Neuronal stem cell (in vitro differentiated cells): ENCODE data around the gene DENND5B.

ENCODE experiments used
- DNase-seq: peaks from one replicate; pipeline ENCODE4 v3.0.0-alpha.2; 2013; ENCODE audit warnings: low spot score
- H2AFZ ChIP-seq: one replicate; pipeline ENCODE4 v1.6.1; 2013; ENCODE audit warnings: mild to moderate bottlenecking, low read length, inconsistent platforms
- H2AK5ac ChIP-seq: 2 replicates; pipeline ENCODE4 v1.6.1; 2013; ENCODE audit warnings: low read depth, mild to moderate bottlenecking, inconsistent platforms, low read length, moderate library complexity, mixed read lengths
- H2BK120ac ChIP-seq: 2 replicates; pipeline ENCODE4 v1.6.1; 2013; ENCODE audit warnings: low read depth, mild to moderate bottlenecking, inconsistent platforms, low read length, moderate library complexity, mixed read lengths
- H2BK12ac ChIP-seq: one replicate; pipeline ENCODE4 v1.6.1; 2013; ENCODE audit warnings: low read length, inconsistent platforms
- H2BK15ac ChIP-seq: 2 replicates; pipeline ENCODE4 v1.6.1; 2013; ENCODE audit warnings: mild to moderate bottlenecking, low read length, inconsistent platforms, mixed read lengths
- H2BK5ac ChIP-seq: one replicate; pipeline ENCODE4 v1.6.1; 2013; ENCODE audit warnings: inconsistent platforms, mild to moderate bottlenecking, low read length, moderate library complexity
- H3K14ac ChIP-seq: one replicate; pipeline ENCODE4 v1.6.1; 2013; ENCODE audit warnings: low read length, inconsistent platforms
- H3K18ac ChIP-seq: 2 replicates; pipeline ENCODE4 v1.6.1; 2013; ENCODE audit warnings: low read length, inconsistent platforms
- H3K23ac ChIP-seq: 2 replicates; pipeline ENCODE4 v1.6.1; 2013; ENCODE audit warnings: low read depth, mild to moderate bottlenecking, mixed read lengths, low read length, inconsistent platforms; ENCODE audit not compliant: poor library complexity
- H3K27ac ChIP-seq: replicated peaks from 3 replicates; pipeline ENCODE4 v1.5.1; 2013; ENCODE audit warnings: low read length, inconsistent platforms
- H3K27me3 ChIP-seq, 3 experiments: 2 replicates each; pipeline ENCODE4 v1.6.1; 2013; ENCODE audit warnings: low read length in 3 of 3, mild to moderate bottlenecking in 2 of 3, inconsistent platforms in 1 of 3, low read depth in 1 of 3, mixed read lengths in 1 of 3, moderate library complexity in 1 of 3; ENCODE audit not compliant: control insufficient read depth in 3 of 3, insufficient read depth in 3 of 3
- H3K36me3 ChIP-seq, 2 donors: replicated peaks in 1 of 2; 2 replicates each; pipeline ENCODE4 v1.6.1; 2013; ENCODE audit warnings: low read length in 2 of 2; ENCODE audit not compliant: control insufficient read depth in 2 of 2, insufficient read depth in 2 of 2
- H3K4ac ChIP-seq: 2 replicates; pipeline ENCODE4 v1.6.1; 2013; ENCODE audit warnings: inconsistent platforms, mild to moderate bottlenecking, low read length, moderate library complexity
- H3K4me1 ChIP-seq, 2 donors: 1 replicate in 1 of 2; 2 replicates in 1 of 2; pipeline ENCODE4 v1.6.1; 2013; ENCODE audit warnings: low read length in 2 of 2, low read depth in 1 of 2; ENCODE audit not compliant: control insufficient read depth in 2 of 2, insufficient read depth in 1 of 2
- H3K4me2 ChIP-seq: one replicate; pipeline ENCODE4 v1.6.1; 2013; ENCODE audit warnings: mild to moderate bottlenecking, low read length, inconsistent platforms; ENCODE audit not compliant: insufficient read depth, poor library complexity, severe bottlenecking
- H3K4me3 ChIP-seq, 2 donors: 2 replicates each; pipeline ENCODE4 v1.5.1; 2013; ENCODE audit warnings: low read length in 2 of 2, mild to moderate bottlenecking in 2 of 2, inconsistent platforms in 1 of 2, moderate library complexity in 1 of 2
- H3K79me1 ChIP-seq: one replicate; pipeline ENCODE4 v1.6.1; 2013; ENCODE audit warnings: low read depth, mild to moderate bottlenecking, inconsistent platforms, low read length, moderate library complexity
- H3K9ac ChIP-seq: one replicate; pipeline ENCODE4 v1.6.1; 2013; ENCODE audit warnings: mild to moderate bottlenecking, low read depth, low read length, inconsistent platforms; ENCODE audit not compliant: poor library complexity
- H3K9me3 ChIP-seq, 2 donors: replicated peaks in 1 of 2; 2 replicates each; pipeline versions ENCODE3 to v1.6.1; 2013; ENCODE audit warnings: low read length in 2 of 2, mild to moderate bottlenecking in 2 of 2, inconsistent platforms in 1 of 2, low read depth in 1 of 2, mixed read lengths in 1 of 2, moderate library complexity in 1 of 2; ENCODE audit not compliant: control insufficient read depth in 2 of 2, insufficient read depth in 1 of 2
- H4K8ac ChIP-seq: one replicate; pipeline ENCODE4 v1.6.1; 2013; ENCODE audit warnings: low read depth, mild to moderate bottlenecking, inconsistent platforms, low read length, moderate library complexity
- H4K91ac ChIP-seq: one replicate; pipeline ENCODE4 v1.6.1; 2013; ENCODE audit warnings: low read length, low read depth, mild to moderate bottlenecking, inconsistent platforms; ENCODE audit not compliant: poor library complexity
- WGBS, 2 donors: extraction: QIAGEN DNeasy Blood & Tissue Kit; methylation state at CpG; one replicate each; pipeline ENCODE4 v1.1.7; 2013; ENCODE audit warnings: missing lambda C conversion rate in 2 of 2, mixed read lengths in 1 of 2; ENCODE audit not compliant: insufficient read length in 2 of 2, insufficient replicate concordance in 1 of 2; ENCODE audit errors: extremely low coverage in 2 of 2; 5-methylcytosine and 5-hydroxymethylcytosine counted together

The DENND5B gene

GRCh38 chr12:31371256-31371620, 219.7 kb downstream of the DENND5B start:
- H2AK5ac ChIP-seq: no peak overlapping the region
- peak overlapping the region; percentile 83 for H2AFZ ChIP-seq
- no peak overlapping the region for H4K91ac ChIP-seq
- DNase-seq: peak; percentile 32
- H2BK12ac ChIP-seq: no peak overlapping the region
- no peak overlapping the region for H3K18ac ChIP-seq
- H3K4ac ChIP-seq: no peak overlapping the region
- peak overlapping the region; percentile 92 for H3K27ac ChIP-seq
- H2BK15ac ChIP-seq: no peak overlapping the region
- H3K23ac ChIP-seq: no peak overlapping the region
- H3K4me1 ChIP-seq: peaks cover 18 to 30% of the 10 kb centered on the region in 2 donors
- H2BK5ac ChIP-seq: no peak overlapping the region
- no peaks in the 10 kb centered on the region for H3K9me3 ChIP-seq
- no peaks in the 10 kb centered on the region for H3K27me3 ChIP-seq
- H3K4me2 ChIP-seq: peak overlapping the region; percentile 42
- H2BK120ac ChIP-seq: no peak overlapping the region
- WGBS, 2 donors: no CpG with 5 or more reads among the region's 2 CpGs
- no peak overlapping the region for H4K8ac ChIP-seq
- no peaks in the 10 kb centered on the region for H3K36me3 ChIP-seq
- H3K14ac ChIP-seq: no peak overlapping the region
- no peaks in the 10 kb centered on the region for H3K79me1 ChIP-seq
- H3K9ac ChIP-seq: no peak overlapping the region
- peak overlapping the region in 1 of 2 donors; percentile 43 for H3K4me3 ChIP-seq

GRCh38 chr12:31370531-31371255, 220.2 kb downstream of the DENND5B start:
- peak overlapping the region in 1 of 2 donors; percentile 43 for H3K4me3 ChIP-seq
- no peak overlapping the region for H3K14ac ChIP-seq
- H3K79me1 ChIP-seq: no peaks in the 10 kb centered on the region
- H3K9me3 ChIP-seq: no peaks in the 10 kb centered on the region
- no peak overlapping the region for H3K23ac ChIP-seq
- H2BK15ac ChIP-seq: no peak overlapping the region
- no peaks in the 10 kb centered on the region for H3K36me3 ChIP-seq
- peak overlapping the region; percentile 95 for H2BK120ac ChIP-seq
- H4K8ac ChIP-seq: no peak overlapping the region
- peak overlapping the region; percentile 79 for H2BK5ac ChIP-seq
- H3K27me3 ChIP-seq: no peaks in the 10 kb centered on the region
- H3K18ac ChIP-seq: peak overlapping the region; percentile 96
- H4K91ac ChIP-seq: peak overlapping the region; percentile 97
- peak overlapping the region; percentile 92 for H3K27ac ChIP-seq
- peak overlapping the region; percentile 27 for H3K4ac ChIP-seq
- peak overlapping the region; percentile 8 for H2AK5ac ChIP-seq
- DNase-seq: peak; percentile 82
- no CpG with 5 or more reads among the region's 10 CpGs for WGBS, 2 donors
- peaks cover 18 to 30% of the 10 kb centered on the region in 2 donors for H3K4me1 ChIP-seq
- no peak overlapping the region for H2BK12ac ChIP-seq
- H3K9ac ChIP-seq: peak overlapping the region; percentile 47
- peak overlapping the region; percentile 83 for H2AFZ ChIP-seq
- H3K4me2 ChIP-seq: peak overlapping the region; percentile 47

GRCh38 chr12:31369712-31370521, 221.0 kb downstream of the DENND5B start:
- H3K23ac ChIP-seq: no peak overlapping the region
- peak overlapping the region; percentile 97 for H4K91ac ChIP-seq
- H2AFZ ChIP-seq: peak overlapping the region; percentile 83
- H3K27me3 ChIP-seq: no peaks in the 10 kb centered on the region
- peak; percentile 32 for DNase-seq
- no peak overlapping the region for H2BK15ac ChIP-seq
- no peak overlapping the region for H4K8ac ChIP-seq
- peak overlapping the region; percentile 8 for H2AK5ac ChIP-seq
- H3K18ac ChIP-seq: peak overlapping the region; percentile 96
- H3K4ac ChIP-seq: peak overlapping the region; percentile 27
- no peaks in the 10 kb centered on the region for H3K79me1 ChIP-seq
- no peaks in the 10 kb centered on the region for H3K9me3 ChIP-seq
- H2BK5ac ChIP-seq: peak overlapping the region; percentile 79
- no peak overlapping the region for H3K14ac ChIP-seq
- WGBS, 2 donors: no CpG with 5 or more reads among the region's 21 CpGs
- no peaks in the 10 kb centered on the region for H3K36me3 ChIP-seq
- peak overlapping the region; percentile 95 for H2BK120ac ChIP-seq
- no peak overlapping the region for H2BK12ac ChIP-seq
- peak overlapping the region; percentile 47 for H3K9ac ChIP-seq
- peak overlapping the region; percentile 47 for H3K4me2 ChIP-seq
- H3K4me3 ChIP-seq: peak overlapping the region in 1 of 2 donors; percentile 43
- peak overlapping the region; percentile 92 for H3K27ac ChIP-seq
- peaks cover 18 to 30% of the 10 kb centered on the region in 2 donors for H3K4me1 ChIP-seq
